PFSK-1 (cell line): ENCODE results near the gene TACR1.

ENCODE experiments used
- FOXP2 ChIP-seq: optimal IDR thresholded peaks from 2 replicates; pipeline ENCODE3; 2011; ENCODE audit warnings: borderline replicate concordance, control low read depth, inconsistent platforms; ENCODE audit not compliant: insufficient read depth; ENCODE audit errors: extremely low read length, extremely low read depth
- POLR2AphosphoS5 ChIP-seq: IDR thresholded peaks from 2 replicates; pipeline ENCODE4 v1.6.1; 2012; ENCODE audit warnings: low read depth, mild to moderate bottlenecking, control low read depth, low read length, moderate library complexity
- REST ChIP-seq, 2 experiments: IDR thresholded peaks; 2 replicates each; pipeline versions ENCODE4 v1.6.1 to v1.8.0; 2011 to 2012; ENCODE audit warnings: low read depth in 2 of 2, low read length in 2 of 2, control low read depth in 1 of 2, inconsistent platforms in 1 of 2, mild to moderate bottlenecking in 1 of 2, moderate library complexity in 1 of 2; ENCODE audit not compliant: insufficient read depth in 1 of 2
- SIN3A ChIP-seq: IDR thresholded peaks from 2 replicates; pipeline ENCODE4 v1.6.1; 2012; ENCODE audit warnings: mild to moderate bottlenecking, low read length, moderate library complexity, borderline replicate concordance; ENCODE audit not compliant: insufficient read depth
- TAF1 ChIP-seq: IDR thresholded peaks from 2 replicates; pipeline ENCODE4 v1.6.1; 2012; ENCODE audit warnings: low read length, control low read depth, borderline replicate concordance; ENCODE audit not compliant: insufficient read depth

The TACR1 gene

DNA sequence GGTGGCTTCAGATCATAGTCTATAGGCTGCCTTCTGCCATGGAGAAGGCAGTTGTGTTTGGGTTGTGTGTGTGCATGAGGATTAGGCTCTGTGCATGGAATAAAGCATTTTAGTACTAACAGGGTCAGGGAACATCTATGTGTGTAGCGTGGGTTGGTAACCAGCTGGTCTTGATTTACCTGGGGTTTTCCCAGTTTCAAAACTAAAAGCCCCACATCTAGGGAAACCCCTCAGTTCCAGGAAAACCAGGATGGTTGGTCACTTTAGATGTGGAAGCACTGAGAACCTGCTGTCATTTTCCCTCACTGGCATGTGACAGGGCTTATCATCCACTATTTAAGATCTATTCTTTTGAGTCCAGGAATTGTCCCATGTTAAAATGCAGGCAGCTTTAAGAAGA lies 124.6 kb downstream of the TACR1 start:
- TF ChIP-seq POLR2AphosphoS5 (no peak), FOXP2 (no peak), REST (IDR thresholded peaks at IDR 0.05; ENCODE audit: insufficient read depth in 1 of 2, low read depth in 2 of 2, low read length in 2 of 2) (no peak), SIN3A (no peak), TAF1 (no peak)

DNA sequence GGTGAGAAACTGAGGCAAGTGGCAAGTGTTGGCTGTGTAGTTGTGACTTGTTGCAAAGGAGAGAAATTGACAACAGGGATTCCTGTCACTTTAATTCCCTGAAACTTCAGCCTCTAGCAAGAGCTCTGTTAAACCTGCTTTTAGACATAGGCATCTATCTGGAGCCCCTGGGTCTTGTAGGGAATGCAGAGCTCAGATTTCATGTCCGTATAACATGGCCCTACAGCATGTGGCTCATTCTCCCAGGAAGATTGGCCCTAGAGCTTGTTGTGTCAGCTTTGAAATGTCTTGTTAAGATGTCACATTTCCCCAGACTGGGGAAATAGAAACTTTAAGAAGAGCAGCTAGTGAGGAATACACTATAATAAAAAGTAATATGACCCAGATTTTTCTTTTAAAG lies 125.1 kb downstream of the TACR1 start:
- TF ChIP-seq POLR2AphosphoS5 = no peak
- no peak for TF ChIP-seq TAF1
- TF ChIP-seq SIN3A = no peak
- no peak for TF ChIP-seq REST (IDR thresholded peaks at IDR 0.05; ENCODE audit: insufficient read depth in 1 of 2, low read depth in 2 of 2, low read length in 2 of 2)
- TF ChIP-seq FOXP2 = no peak

GRCh38 chr2:75071766-75072165 lies 127.6 kb downstream of the TACR1 start:
- TF ChIP-seq POLR2AphosphoS5 (no peak), TAF1 (no peak), FOXP2 (no peak), REST (IDR thresholded peaks at IDR 0.05; ENCODE audit: insufficient read depth in 1 of 2, low read depth in 2 of 2, low read length in 2 of 2) (no peak), SIN3A (no peak)

DNA sequence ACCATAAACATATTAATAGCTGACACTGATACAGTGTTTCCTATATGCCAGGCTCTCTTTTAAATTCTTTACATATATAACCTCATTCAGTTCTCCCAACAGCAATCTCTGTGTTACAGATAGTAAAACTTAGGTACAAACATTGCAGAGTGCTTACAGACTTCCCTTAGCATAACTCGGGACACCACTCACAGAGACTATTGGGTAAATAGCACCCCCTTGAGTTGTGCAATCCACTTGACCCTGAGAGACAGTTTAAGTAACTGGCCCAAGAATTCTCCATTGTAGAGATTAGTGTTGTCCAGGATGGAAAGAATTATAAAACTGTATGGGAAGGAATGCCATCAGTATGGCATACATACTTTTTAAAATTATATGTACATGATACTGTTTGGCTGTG lies 130.8 kb downstream of the TACR1 start:
- TF ChIP-seq FOXP2 = no peak
- no peak for TF ChIP-seq SIN3A
- TF ChIP-seq POLR2AphosphoS5 = no peak
- no peak for TF ChIP-seq REST (IDR thresholded peaks at IDR 0.05; ENCODE audit: insufficient read depth in 1 of 2, low read depth in 2 of 2, low read length in 2 of 2)
- no peak for TF ChIP-seq TAF1

DNA sequence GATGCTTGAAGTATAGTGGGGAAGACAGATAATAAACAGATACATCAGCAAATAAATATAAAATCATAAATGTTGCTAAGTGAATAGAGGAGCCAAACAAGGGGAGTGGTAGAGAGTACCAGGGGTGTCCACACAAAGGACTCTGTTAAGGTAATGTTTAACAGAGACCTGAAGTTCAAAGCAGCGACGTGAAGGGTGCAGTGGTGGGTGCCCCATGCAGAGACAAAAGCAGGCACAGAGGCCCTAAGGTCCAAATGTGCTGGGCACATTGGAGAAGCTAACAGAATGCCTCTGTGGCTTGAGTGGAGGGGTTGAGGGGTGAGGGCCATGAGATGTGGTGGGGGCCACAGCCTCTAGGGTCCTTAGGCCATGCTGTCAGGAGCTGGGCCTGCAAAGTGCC lies 131.8 kb downstream of the TACR1 start:
- TF ChIP-seq FOXP2 (no peak), TAF1 (no peak), POLR2AphosphoS5 (no peak), SIN3A (no peak), REST (IDR thresholded peaks at IDR 0.05; ENCODE audit: insufficient read depth in 1 of 2, low read depth in 2 of 2, low read length in 2 of 2) (no peak)
